Keratinocyte (primary cell): ENCODE measurements around the gene TNFRSF14. TPM values are rescaled to one million over a fixed set of nuclear protein-coding genes. Genes with fewer than 3 reads are reported as not detected.

ENCODE experiments used
- DNase-seq: peaks from one replicate; pipeline ENCODE4 v3.0.0-alpha.2; 2011; ENCODE audit warnings: low read depth, missing footprints, low spot score
- FAIRE-seq: peaks from 2 replicates; lab custom pipeline; 2011; peaks lifted over from hg19 to GRCh38; lab: Jason Lieb, UNC
- H2AFZ ChIP-seq: 2 replicates; pipeline ENCODE4 v1.6.0; 2012; ENCODE audit warnings: low read length, control low read depth, inconsistent platforms; ENCODE audit not compliant: control insufficient read depth
- H3K27ac ChIP-seq: 2 replicates; pipeline ENCODE4 v1.5.1; 2011; ENCODE audit warnings: low read length; ENCODE audit not compliant: control insufficient read depth, insufficient read depth
- H3K27me3 ChIP-seq: 3 replicates; pipeline ENCODE4 v1.6.0; 2011; ENCODE audit warnings: low read length; ENCODE audit not compliant: control insufficient read depth, insufficient read depth; ENCODE audit errors: extremely low read depth
- H3K36me3 ChIP-seq, 2 experiments: 2 replicates in 1 of 2; 3 replicates in 1 of 2; pipeline ENCODE4 v1.5.1; 2011; ENCODE audit warnings: low read length in 2 of 2, mild to moderate bottlenecking in 1 of 2; ENCODE audit not compliant: control insufficient read depth in 2 of 2, insufficient read depth in 2 of 2; ENCODE audit errors: extremely low read depth in 1 of 2
- H3K4me1 ChIP-seq: 3 replicates; pipeline ENCODE4 v1.5.1; 2011; ENCODE audit warnings: low read length; ENCODE audit not compliant: control insufficient read depth, insufficient read depth; ENCODE audit errors: extremely low read depth
- H3K4me2 ChIP-seq: 3 replicates; pipeline ENCODE4 v1.6.0; 2011; ENCODE audit warnings: low read depth, low read length; ENCODE audit not compliant: control insufficient read depth, insufficient read depth; ENCODE audit errors: extremely low read depth
- H3K4me3 ChIP-seq, 3 experiments: fragments of 200-600 bp in 1 of 3; sonication (generic) in 1 of 3; 2 replicates in 2 of 3; 3 replicates in 1 of 3; pipeline ENCODE4 v1.5.1; 2011 to 2016; ENCODE audit warnings: low read length in 3 of 3, mild to moderate bottlenecking in 3 of 3, control low read depth in 2 of 3, inconsistent platforms in 1 of 3, low read depth in 1 of 3, mixed read lengths in 1 of 3, mixed run types in 1 of 3, moderate library complexity in 1 of 3; ENCODE audit not compliant: control insufficient read depth in 2 of 3, insufficient read depth in 2 of 3; ENCODE audit errors: extremely low read depth in 1 of 3
- H3K79me2 ChIP-seq: 2 replicates; pipeline ENCODE4 v1.6.0; 2012; ENCODE audit warnings: low read length; ENCODE audit not compliant: control insufficient read depth, insufficient read depth
- H3K9ac ChIP-seq: 3 replicates; pipeline ENCODE4 v1.6.0; 2011; ENCODE audit warnings: low read length; ENCODE audit not compliant: control insufficient read depth, insufficient read depth; ENCODE audit errors: extremely low read depth
- H3K9me1 ChIP-seq: 3 replicates; pipeline ENCODE4 v1.6.0; 2011; ENCODE audit warnings: low read length; ENCODE audit not compliant: control insufficient read depth, insufficient read depth; ENCODE audit errors: extremely low read depth
- H3K9me3 ChIP-seq: 2 replicates; pipeline ENCODE4 v1.5.1; 2012; ENCODE audit warnings: low read depth, low read length; ENCODE audit not compliant: control insufficient read depth
- H4K20me1 ChIP-seq: 3 replicates; pipeline ENCODE4 v1.6.0; 2011; ENCODE audit warnings: low read length; ENCODE audit not compliant: control insufficient read depth, insufficient read depth; ENCODE audit errors: extremely low read depth
- CTCF ChIP-seq, 3 experiments: IDR thresholded peaks in 1 of 3; conservative IDR thresholded peaks in 1 of 3; optimal IDR thresholded peaks in 1 of 3; 2 replicates in 2 of 3; 3 replicates in 1 of 3; pipeline versions ENCODE3 to v1.5.1; 2011; ENCODE audit warnings: low read length in 3 of 3, mild to moderate bottlenecking in 3 of 3, moderate library complexity in 2 of 3, control low read depth in 1 of 3, inconsistent platforms in 1 of 3; ENCODE audit not compliant: insufficient read depth in 2 of 3; ENCODE audit errors: extremely low read depth in 1 of 3
- EZH2 ChIP-seq: IDR thresholded peaks from one replicate; pipeline ENCODE4 v1.6.1; 2012; ENCODE audit warnings: inconsistent platforms, mild to moderate bottlenecking, low read length, moderate library complexity
- dilution Hi-C: fragments of 300-500 bp; cut with MboI; formaldehyde crosslinking; loops from one replicate; pipeline ENCODE4 v1.7.0; 2020; ENCODE audit warnings: low sequenced_read_pairs; ENCODE audit not compliant: extremely low pct_ligation_motif_present
- polyA plus RNA-seq, 5 experiments: library from polyadenylated mRNA; depleted of rRNA in 3 of 5; stranded (reverse) in 3 of 5; stranded (forward) in 1 of 5; unstranded in 1 of 5; fragments of >200 nt; gene quantifications; 1 replicate in 1 of 5; 2 replicates in 3 of 5; 3 replicates in 1 of 5; pipeline versions ENCODE4 v1.2.1 to v1.2.3, GENCODE V29; 2011 to 2012; ENCODE audit warnings: missing spikeins in 2 of 5, low read depth in 1 of 5, low replicate concordance in 1 of 5

Gene TNFRSF14
- polyA plus RNA-seq, 1 donor (not counting 4 experiments of a cell fraction or from before 2014, with no cell fraction given) = 5.2 TPM

GRCh38 chr1:2571348-2571747 lies 15.2 kb downstream of the TNFRSF14 start:
- Histone ChIP-seq H2AFZ (no peak overlapping the region), H3K36me3 (no peaks in the 10 kb centered on the region), H3K27me3 (peaks cover 11% of the 10 kb centered on the region), H3K27ac (no peak overlapping the region), H3K4me1 (no peaks in the 10 kb centered on the region), H3K9me3 (no peaks in the 10 kb centered on the region), H3K9me1 (no peaks in the 10 kb centered on the region), H3K79me2 (no peaks in the 10 kb centered on the region), H3K4me3 (no peak overlapping the region), H3K9ac (no peak overlapping the region), H4K20me1 (no peaks in the 10 kb centered on the region), H3K4me2 (no peak overlapping the region)
- TF ChIP-seq EZH2 (no peak), CTCF (optimal IDR thresholded peaks at IDR 0.05 in 1 of 3, IDR thresholded peaks at IDR 0.05 in 1 of 3, conservative IDR thresholded peaks at IDR 0.05 in 1 of 3; ENCODE audit: extremely low read depth in 1 of 3, insufficient read depth in 2 of 3, low read length in 3 of 3) (no peak)
- FAIRE-seq (no peak), DNase-seq (no peak)
- dilution Hi-C loops = no loop called here

GRCh38 chr1:2573250-2573920 lies 17.2 kb downstream of the TNFRSF14 start:
- Histone ChIP-seq H3K9me3 (no peaks in the 10 kb centered on the region), H3K79me2 (no peaks in the 10 kb centered on the region), H3K9me1 (no peaks in the 10 kb centered on the region), H3K4me1 (no peaks in the 10 kb centered on the region), H3K36me3 (no peaks in the 10 kb centered on the region), H3K27me3 (peaks cover 10% of the 10 kb centered on the region), H4K20me1 (no peaks in the 10 kb centered on the region), H3K4me2 (no peak overlapping the region), H3K27ac (no peak overlapping the region), H3K4me3 (no peak overlapping the region), H3K9ac (no peak overlapping the region), H2AFZ (no peak overlapping the region)
- FAIRE-seq (no peak), DNase-seq (no peak)
- dilution Hi-C loops = no loop called here
- TF ChIP-seq CTCF (optimal IDR thresholded peaks at IDR 0.05 in 1 of 3, IDR thresholded peaks at IDR 0.05 in 1 of 3, conservative IDR thresholded peaks at IDR 0.05 in 1 of 3; ENCODE audit: extremely low read depth in 1 of 3, insufficient read depth in 2 of 3, low read length in 3 of 3) = no peak
- TF ChIP-seq EZH2 = no peak
